GM19468 (cell line): Measurements from ENCODE around the gene EPB41L4B.
"Not testable (repeated sequence)": the region's sequence is repeated elsewhere in the genome, so short reads cannot be mapped to it uniquely, and the experiment has no call there.

Source experiments
- ATAC-seq: cut with Tn5 transposase; IDR thresholded peaks from one replicate; pipeline ENCODE4 v1.9.1; 2021; ENCODE audit warnings: mild to moderate bottlenecking, moderate library complexity, moderate number of reproducible peaks; ENCODE audit not compliant: unreplicated experiment; ENCODE audit errors: extremely low read depth

Gene EPB41L4B

GRCh38 chr9:109303900-109304299 lies 17.0 kb downstream of the EPB41L4B start:
- ATAC-seq, result no peak

DNA sequence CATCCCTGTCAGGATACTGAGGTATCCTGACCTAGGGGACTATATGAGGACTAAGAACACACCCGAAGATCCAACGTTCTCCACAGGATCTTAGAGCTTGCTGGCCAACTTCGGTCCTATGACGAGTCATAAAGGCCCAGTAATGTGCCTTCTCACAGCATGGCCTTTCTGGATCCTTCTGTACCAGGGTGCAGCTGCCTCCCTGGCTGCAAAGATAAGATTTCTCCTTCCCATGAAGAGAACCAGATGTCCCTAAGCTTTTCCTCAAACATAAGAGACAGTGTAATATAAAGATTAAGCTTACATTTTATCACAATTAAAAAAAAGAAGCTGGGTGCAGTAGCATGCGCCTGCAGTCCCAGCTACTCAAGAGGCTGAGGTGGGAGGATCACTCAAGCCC lies 18.3 kb downstream of the EPB41L4B start:
- no peak for ATAC-seq

DNA sequence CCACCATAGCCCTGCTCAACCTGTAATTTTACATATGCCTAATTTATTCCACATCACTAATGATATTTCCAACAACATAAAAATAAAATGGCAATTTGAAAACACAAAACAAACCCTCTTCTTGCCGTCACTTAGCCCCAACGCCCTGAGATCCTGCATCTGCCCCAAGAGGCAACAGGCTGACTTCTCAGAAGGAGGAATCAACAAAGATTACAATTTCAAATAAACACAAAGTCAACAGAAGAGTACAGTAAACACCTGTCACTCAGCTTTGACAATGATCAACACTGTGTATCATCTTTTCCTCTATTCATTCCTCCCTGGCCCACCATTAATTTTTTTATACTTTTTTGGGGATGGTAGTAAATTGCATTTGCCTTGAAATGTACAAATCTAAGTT lies 19.8 kb downstream of the EPB41L4B start:
- ATAC-seq, result no peak

GRCh38 chr9:109299891-109300290 lies 21.0 kb downstream of the EPB41L4B start:
- ATAC-seq, result no peak

DNA sequence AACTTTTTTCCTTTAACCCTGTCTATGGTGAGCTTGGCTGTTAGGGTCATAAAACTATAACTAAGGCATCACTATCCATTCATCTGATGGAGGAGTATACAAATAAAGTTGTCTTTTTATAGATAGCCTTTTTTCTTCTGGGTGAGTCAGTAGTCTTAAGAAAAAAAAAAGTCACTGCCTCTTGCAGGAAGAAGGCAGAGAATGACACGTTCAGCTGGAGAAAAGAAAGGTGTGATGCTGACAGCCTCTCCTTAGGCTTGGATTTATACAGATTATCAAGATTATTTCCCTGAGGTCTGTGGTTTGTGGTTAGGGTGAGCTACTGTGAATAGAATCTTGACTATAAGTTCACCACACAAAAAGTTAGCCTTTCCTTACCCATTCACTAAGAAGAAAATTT lies 23.0 kb downstream of the EPB41L4B start:
- ATAC-seq, result no peak

DNA sequence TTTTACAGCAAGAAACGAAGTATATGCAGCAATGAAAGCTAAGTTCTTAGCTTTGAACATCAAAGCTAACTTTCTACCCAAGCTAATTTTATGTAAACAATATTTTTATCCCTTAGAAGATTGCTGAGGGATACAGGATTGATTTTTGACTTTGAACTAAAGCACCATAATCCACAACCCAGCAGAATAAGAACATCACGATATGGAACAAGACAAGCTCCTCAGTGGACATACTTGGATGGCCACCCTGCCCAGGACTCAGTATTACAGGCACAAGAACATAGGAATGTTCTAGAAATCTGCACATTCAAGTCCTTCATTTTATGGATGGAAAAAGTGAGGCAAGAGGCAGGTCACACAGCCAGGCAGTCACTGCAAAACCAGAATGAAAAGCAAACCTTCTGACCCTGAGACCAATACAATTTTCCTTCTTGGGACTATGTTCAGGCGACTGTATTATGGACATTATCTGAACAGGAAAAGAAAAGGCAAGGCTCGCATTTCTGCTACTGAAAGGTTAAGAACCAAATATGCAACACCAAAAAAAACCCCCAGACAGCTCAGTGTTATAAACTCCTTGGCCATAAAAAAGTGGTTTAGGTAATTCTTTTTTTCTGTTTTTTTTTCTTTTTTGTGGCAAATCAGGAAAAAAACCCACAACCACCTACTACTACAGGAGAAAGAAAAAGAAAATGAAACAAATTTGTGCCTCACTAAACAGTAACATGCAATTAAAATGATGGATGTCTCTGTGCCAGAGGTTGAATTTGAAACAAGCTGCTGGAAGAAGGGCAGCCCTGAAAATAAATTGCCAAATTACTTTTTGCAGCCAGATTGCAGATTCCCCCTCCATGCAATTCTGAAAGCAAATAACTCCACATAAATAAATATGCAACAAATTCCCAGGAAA lies 25.4 kb downstream of the EPB41L4B start:
- ATAC-seq, result no peak

GRCh38 chr9:109290385-109290784 lies 30.5 kb downstream of the EPB41L4B start:
- no peak for ATAC-seq

DNA sequence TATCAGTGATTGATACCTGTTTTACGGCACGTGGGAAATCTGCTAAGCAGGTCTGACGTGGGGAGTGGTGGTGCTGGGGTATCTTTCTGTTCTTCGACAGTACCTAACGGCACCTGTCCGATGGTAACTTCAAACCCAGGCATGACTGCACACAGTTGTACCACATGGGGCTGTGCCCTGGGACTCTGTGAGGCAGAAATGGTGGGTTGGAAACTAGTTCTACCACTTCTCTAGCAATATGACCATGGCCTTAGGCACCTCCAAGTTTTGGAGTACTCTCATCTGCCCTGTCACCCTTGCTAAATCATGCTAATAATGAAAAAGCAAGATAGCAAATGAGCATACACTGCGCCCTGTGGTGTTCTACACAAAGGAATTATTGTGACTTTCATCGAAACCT lies 30.9 kb downstream of the EPB41L4B start:
- ATAC-seq, result no peak

- no peak for ATAC-seq
Observed at GRCh38 chr9:109289186-109289585, 31.7 kb downstream of the EPB41L4B start.

DNA sequence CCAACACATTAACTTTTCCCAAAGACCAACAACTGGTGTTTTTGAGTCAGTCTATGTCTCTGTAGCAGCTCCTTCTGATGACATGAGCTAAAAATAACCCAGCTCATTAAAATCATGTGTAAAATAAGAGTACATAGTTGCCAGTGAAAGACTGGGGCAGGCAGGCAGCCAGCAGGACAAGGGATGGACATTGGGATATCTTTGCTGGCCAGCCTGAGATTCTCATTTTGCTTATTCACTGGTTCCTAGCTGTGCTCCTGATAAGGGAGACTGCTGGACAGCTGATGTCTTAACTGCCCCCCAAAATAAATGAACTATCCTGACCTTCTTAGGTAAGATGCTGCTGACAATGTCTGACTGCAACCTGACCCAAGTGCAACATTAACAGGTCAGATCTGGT lies 33.9 kb downstream of the EPB41L4B start:
- no peak for ATAC-seq

- no peak for ATAC-seq
Observed at GRCh38 chr9:109286571-109286977, 34.3 kb downstream of the EPB41L4B start.

DNA sequence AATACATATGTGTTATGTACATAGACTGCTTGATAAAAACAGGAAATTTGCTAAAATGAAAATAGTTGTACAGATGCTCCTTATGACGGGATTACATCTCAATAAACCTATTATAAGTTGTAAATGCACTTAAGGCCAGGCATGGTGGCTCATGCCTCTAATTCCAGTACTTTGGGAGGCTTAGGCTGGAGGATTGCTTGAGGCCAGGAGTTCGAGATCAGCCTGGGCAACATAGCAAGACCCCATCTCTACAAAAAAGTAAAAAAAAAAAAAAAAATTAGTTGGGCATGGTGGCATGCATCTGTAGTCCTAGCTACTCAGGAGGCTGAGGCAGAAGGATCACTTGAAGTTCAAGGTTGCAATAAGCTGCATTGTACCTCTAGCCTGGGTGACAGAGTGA lies 37.2 kb downstream of the EPB41L4B start:
- ATAC-seq, result not testable (repeated sequence)

DNA sequence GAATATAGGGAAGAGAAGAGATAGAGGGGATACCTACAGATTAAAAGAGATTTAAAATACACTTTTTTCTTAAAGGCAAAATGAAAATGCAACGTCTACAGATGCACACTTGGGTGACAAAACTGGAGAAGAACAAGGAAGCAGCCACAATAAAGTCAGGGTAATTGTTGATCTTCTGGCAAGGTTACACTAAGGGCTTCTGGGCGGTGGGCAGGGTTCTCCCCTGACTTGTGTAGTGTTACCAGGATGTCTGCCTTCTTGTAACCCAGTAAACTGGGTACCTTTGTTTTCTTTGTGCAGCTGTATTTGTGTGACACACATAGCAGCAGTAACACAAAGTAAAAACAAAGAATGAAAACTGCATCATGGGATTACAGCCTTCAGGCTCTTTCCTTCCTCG lies 37.8 kb downstream of the EPB41L4B start:
- no peak for ATAC-seq

DNA sequence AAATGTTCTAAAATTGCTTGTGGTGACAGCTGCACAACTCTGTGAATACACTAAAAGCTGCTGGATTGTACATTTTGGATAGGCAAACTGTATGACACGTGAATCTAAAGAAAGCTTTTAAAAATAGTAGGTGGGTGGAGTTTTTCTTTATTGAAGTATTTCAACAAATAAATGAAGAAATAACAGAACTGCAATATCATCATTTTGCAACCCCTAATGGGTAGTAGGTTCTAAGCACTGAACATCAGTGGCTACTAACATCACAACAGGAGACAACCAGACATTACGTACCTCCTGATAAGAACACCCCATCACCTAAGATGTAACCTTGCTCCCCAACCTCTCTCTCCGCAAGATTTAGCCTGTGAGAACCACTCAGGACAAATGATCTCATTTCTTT lies 38.6 kb downstream of the EPB41L4B start:
- ATAC-seq, result no peak

DNA sequence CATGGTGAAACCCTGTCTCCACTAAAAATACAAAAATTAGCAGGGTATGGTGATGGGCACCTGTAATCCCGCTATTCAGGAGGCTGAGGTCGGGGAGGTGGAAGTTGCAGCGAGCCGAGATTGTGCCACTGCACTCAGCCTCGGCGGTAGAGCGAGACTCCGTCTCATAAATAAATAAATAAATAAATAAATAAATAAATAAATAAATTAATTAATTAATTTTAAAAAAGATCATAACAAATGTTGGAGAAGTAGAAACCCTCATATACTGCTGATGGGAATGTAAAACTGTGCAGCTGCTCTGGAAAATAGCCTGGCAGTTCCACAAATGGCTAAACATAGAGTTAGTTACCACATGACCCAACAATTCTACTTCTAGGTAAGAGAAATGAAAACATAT lies 39.3 kb downstream of the EPB41L4B start:
- no peak for ATAC-seq

DNA sequence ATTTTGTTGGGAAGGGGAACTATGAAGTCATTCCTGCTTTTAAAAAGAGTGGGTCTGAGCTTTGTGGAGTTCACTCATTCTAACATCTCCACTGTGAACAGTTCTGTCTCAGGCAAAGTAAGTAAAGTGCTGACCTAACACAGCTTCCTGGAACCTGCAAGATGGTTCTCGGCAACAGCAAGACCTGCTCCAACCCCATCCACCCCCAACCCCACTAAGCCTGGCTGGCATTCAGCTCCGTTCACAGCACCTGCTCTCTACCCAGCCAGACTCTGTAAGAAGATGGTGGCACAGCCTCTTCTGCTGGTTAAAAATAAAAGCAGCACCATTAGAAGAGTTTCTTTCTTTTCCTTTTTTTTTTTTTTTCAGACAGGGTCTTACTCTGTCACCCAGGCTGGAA lies 42.0 kb downstream of the EPB41L4B start:
- no peak for ATAC-seq

DNA sequence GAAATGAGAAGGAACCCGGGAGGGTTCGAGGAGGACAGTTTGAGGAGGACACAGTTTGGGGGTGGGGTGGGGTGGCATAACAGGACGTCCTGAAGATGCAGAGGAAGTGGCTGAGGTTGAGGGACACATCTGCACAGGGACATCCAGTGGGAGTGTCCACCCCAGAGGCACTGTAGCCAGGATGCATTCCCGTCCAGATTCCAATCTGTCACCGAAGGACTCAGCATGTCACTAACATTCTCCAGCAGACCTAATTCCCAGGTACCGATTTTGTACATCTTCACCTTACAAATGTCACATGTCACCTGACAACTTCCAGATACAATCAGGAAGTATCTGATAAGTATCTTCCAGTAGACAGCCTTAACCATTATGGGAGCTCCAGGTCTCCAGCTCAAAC lies 42.6 kb downstream of the EPB41L4B start:
- ATAC-seq, result no peak

GRCh38 chr9:109277451-109277850 lies 43.4 kb downstream of the EPB41L4B start:
- ATAC-seq, result no peak

DNA sequence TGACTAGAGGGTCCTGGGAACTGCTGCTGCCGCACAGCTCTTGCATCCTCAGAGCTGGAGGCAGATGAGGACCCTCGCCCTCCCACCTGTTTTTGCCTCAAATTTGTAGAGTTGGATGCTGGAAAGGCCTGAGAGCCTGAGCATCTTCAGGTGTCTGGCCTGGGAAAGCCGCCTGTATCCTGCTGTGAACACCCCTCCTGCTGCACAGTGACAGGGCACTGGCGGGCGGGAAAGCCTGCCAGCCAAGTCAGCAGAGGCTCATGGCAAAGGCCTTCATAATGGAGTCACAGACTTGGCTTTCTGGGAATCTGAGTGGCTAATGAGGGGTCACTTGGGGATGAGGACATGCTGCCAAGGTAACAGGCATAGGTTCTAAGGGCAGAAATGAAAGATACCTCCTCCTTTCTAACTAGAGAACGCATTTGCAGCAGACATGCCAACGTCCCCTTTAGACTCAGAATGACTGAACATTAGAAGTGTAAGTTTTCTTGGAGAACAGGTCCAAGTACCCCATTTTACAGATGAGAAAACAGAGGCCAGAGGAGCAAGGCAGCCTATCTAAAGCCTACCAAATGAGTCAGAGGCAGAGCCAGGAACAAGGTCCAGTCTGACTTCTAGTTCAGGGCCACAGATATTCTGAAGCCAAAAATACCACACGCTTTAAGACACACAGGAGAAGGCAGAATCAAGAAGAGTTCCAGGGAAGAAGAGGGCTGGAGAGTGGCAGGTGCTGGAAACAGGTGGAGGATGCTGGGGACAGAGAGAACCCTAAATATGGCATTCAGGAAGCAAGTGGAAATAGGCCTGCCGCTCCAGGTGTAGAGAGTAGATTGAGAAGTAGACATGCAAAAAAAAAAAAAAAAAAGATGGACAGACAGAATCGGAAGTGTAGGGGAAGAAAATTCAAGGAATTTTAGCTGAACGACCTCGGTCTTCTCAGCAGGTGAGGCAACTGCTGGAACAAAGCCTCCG lies 44.1 kb downstream of the EPB41L4B start:
- no peak for ATAC-seq

DNA sequence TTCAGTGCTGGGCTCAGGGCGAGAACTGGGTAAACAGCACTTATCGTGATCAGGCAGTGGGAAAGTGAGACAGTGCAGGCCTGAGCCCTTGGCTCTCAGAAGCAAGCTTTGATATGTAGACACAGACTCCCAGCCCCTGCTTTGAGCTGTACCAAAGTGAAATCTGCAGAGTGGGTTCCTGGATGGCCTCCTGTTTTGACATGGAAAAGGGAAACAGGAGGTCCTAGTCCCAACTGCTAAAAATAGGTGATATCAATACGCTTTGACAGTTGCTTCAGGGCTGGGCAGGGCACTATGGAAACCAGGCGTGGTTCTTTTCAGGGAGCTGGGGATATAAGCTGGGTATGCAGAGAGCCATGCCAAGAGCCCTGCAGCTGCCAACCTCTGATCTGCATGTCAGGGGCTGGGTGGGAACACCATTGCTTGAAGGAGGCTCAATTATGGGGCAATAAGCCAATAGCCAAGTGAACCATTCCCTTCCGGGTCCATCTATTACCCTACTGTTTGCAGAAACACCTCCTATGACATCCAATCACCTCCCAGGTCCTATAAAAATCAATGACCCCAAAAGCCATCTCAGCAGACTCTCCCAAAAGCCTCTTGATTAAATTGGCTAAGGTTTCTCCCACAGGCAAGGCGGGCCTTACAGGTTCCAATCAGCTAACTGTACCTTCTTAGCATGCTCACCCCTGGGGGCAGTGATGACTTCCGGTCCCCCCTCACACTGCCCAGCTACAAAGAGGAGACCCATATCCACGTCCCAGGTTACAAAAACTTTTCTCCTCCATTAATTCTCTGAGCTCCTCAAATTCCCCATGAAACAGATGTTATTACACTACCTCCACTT lies 45.8 kb downstream of the EPB41L4B start:
- no peak for ATAC-seq
